HG03575 (cell line): ENCODE results near the gene PITPNC1.

Experiments
- ATAC-seq: cut with Tn5 transposase; IDR thresholded peaks from one replicate; pipeline ENCODE4 v1.9.1; 2021; ENCODE audit not compliant: unreplicated experiment, insufficient number of reproducible peaks, low FRiP score; ENCODE audit errors: extremely low read depth

Gene PITPNC1

GRCh38 chr17:67519801-67520251 lies 142.7 kb downstream of the PITPNC1 start:
- ATAC-seq, result no peak

GRCh38 chr17:67520252-67520906 lies 143.3 kb downstream of the PITPNC1 start:
- ATAC-seq, result no peak

GRCh38 chr17:67520916-67521774 lies 144.1 kb downstream of the PITPNC1 start:
- ATAC-seq, result no peak

- no peak for ATAC-seq
Observed at GRCh38 chr17:67521775-67522069, 144.6 kb downstream of the PITPNC1 start.

GRCh38 chr17:67523101-67523500 lies 146.0 kb downstream of the PITPNC1 start:
- ATAC-seq, result no peak

- ATAC-seq, result no peak
Observed at GRCh38 chr17:67525239-67526135, 148.4 kb downstream of the PITPNC1 start.

- no peak for ATAC-seq
Observed at GRCh38 chr17:67526700-67527099, 149.6 kb downstream of the PITPNC1 start.

- ATAC-seq, result no peak
Observed at GRCh38 chr17:67528751-67529436, 151.8 kb downstream of the PITPNC1 start.

- ATAC-seq, result no peak
Observed at GRCh38 chr17:67531291-67531690, 154.2 kb downstream of the PITPNC1 start.

- no peak for ATAC-seq
Observed at GRCh38 chr17:67532326-67532871, 155.3 kb downstream of the PITPNC1 start.

GRCh38 chr17:67534941-67535340 lies 157.9 kb downstream of the PITPNC1 start:
- ATAC-seq, result no peak

- ATAC-seq, result no peak
Observed at GRCh38 chr17:67542219-67543114, 165.4 kb downstream of the PITPNC1 start.

- no peak for ATAC-seq
Observed at GRCh38 chr17:67544364-67544955, 167.4 kb downstream of the PITPNC1 start.

- ATAC-seq, result no peak
Observed at GRCh38 chr17:67546578-67547527, 169.8 kb downstream of the PITPNC1 start.

GRCh38 chr17:67548693-67549092 lies 171.6 kb downstream of the PITPNC1 start:
- no peak for ATAC-seq

GRCh38 chr17:67549820-67550219 lies 172.7 kb downstream of the PITPNC1 start:
- no peak for ATAC-seq
